Measurements from ENCODE around the gene RP9. TPM values are rescaled to one million over a fixed set of nuclear protein-coding genes. Genes with fewer than 3 reads are reported as not detected.

The RP9 gene
- total and polyA plus RNA-seq, 2 of the 13 experiments (the other 11 are each of a cell fraction or from before 2014, with no cell fraction given), result 14.2 to 18.6 TPM

GRCh38 chr7:33109005-33109757, at the start of gene RP9 (continued):
- TF ChIP-seq ZNF407 (CRISPR knock-in tag; IDR thresholded peaks at IDR 0.05; ENCODE audit: not compliant biosample characterization) (no peak), MXI1 (IDR thresholded peaks at IDR 0.05; ENCODE audit: borderline replicate concordance, low read depth, low read length) (no peak; the same call in 2 of the 3 replicates), RCOR2 (CRISPR knock-in tag; IDR thresholded peaks at IDR 0.05) (no peak), STAG1 (CRISPR knock-in tag; IDR thresholded peaks at IDR 0.05) (peak; percentile 70), DRAP1 (CRISPR knock-in tag; IDR thresholded peaks at IDR 0.05) (no peak), PHF21A (CRISPR knock-in tag; IDR thresholded peaks at IDR 0.05) (peak; percentile 34; the same call in 1 of the 2 replicates), ZBTB14 (CRISPR knock-in tag; IDR thresholded peaks at IDR 0.05) (no peak), REST (IDR thresholded peaks at IDR 0.05; ENCODE audit: borderline replicate concordance in 1 of 2, low read depth in 1 of 2, low read length in 2 of 2) (no peak), MTF1 (CRISPR knock-in tag; IDR thresholded peaks at IDR 0.05) (no peak), HNRNPK (IDR thresholded peaks at IDR 0.05; ENCODE audit: low read depth, low read length, poor library complexity, severe bottlenecking) (no peak), MLLT10 (CRISPR knock-in tag; IDR thresholded peaks at IDR 0.05) (no peak), NCOA1 (CRISPR knock-in tag; IDR thresholded peaks at IDR 0.05) (no peak; the same call in 1 of the 2 replicates), MEIS1 (CRISPR knock-in tag; IDR thresholded peaks at IDR 0.05; ENCODE audit: borderline replicate concordance) (no peak), ZNF660 (CRISPR knock-in tag; IDR thresholded peaks at IDR 0.05; ENCODE audit: borderline replicate concordance, low read depth) (no peak), ZNF20 (CRISPR knock-in tag; IDR thresholded peaks at IDR 0.05) (no peak)
